ENCODE data around the gene HDAC4.

The HDAC4 gene

DNA sequence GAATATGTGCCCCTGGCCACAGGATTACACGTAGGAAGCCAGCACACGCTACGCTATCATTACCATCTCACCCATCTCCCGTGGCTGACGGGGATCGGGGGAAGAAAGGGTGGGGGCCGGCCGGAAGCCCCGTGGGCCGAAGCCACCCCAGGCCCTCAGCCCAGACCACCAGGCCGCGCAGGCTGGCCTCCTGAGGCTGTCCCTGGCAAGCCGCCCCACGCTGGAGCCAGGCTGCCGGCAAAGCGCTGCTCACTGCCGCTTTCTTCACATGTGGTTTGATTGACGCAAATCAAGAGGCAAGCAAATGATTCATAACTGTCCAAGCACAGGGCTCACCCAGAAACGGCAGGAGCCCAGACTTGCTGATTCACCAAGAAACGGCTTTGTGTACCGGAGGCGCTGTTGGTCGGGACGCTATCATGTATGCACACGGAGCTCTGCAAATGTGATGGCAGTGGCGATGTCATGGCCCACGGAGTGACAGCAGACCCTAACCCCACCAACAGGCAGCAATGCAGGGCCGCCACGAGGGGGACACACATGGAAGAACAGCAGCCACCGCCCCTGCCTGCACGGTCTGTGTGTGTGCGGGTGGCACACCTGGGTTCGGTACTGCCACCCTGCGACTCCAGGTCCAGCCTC, 125.7 kb downstream of the HDAC4 start:
- DNase-seq (ENCODE audit: low read depth): peak; percentile 97
- H3K4me3 ChIP-seq (ENCODE audit: control insufficient read depth, low read depth, low read length): peak overlapping the region; percentile 42
- TF ChIP-seq, protein P1, sequence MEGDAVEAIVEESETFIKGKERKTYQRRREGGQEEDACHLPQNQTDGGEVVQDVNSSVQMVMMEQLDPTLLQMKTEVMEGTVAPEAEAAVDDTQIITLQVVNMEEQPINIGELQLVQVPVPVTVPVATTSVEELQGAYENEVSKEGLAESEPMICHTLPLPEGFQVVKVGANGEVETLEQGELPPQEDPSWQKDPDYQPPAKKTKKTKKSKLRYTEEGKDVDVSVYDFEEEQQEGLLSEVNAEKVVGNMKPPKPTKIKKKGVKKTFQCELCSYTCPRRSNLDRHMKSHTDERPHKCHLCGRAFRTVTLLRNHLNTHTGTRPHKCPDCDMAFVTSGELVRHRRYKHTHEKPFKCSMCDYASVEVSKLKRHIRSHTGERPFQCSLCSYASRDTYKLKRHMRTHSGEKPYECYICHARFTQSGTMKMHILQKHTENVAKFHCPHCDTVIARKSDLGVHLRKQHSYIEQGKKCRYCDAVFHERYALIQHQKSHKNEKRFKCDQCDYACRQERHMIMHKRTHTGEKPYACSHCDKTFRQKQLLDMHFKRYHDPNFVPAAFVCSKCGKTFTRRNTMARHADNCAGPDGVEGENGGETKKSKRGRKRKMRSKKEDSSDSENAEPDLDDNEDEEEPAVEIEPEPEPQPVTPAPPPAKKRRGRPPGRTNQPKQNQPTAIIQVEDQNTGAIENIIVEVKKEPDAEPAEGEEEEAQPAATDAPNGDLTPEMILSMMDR (IDR thresholded peaks at IDR 0.05; ENCODE audit: control insufficient read depth, insufficient read depth, low read depth, low read length, missing control alignments): no peak

GRCh38 chr2:239274391-239275043, 126.3 kb downstream of the HDAC4 start:
- peak; percentile 33 for DNase-seq (ENCODE audit: low read depth)
- H3K4me3 ChIP-seq (ENCODE audit: control insufficient read depth, low read depth, low read length): peak overlapping the region; percentile 21

GRCh38 chr2:239273280-239274234, 127.3 kb downstream of the HDAC4 start:
- DNase-seq (ENCODE audit: low read depth): no peak
- no peak overlapping the region for H3K4me3 ChIP-seq (ENCODE audit: control insufficient read depth, low read depth, low read length)
- TF ChIP-seq, protein P1 (IDR thresholded peaks at IDR 0.05; ENCODE audit: control insufficient read depth, insufficient read depth, low read depth, low read length, missing control alignments): no peak

More at GRCh38 chr2:239274391-239275043, 126.3 kb downstream of the HDAC4 start:
- TF ChIP-seq, protein P1 (IDR thresholded peaks at IDR 0.05; ENCODE audit: control insufficient read depth, insufficient read depth, low read depth, low read length, missing control alignments): no peak

GRCh38 chr2:239272626-239273025, 128.2 kb downstream of the HDAC4 start:
- no peak overlapping the region for H3K4me3 ChIP-seq (ENCODE audit: control insufficient read depth, low read depth, low read length)
- TF ChIP-seq, protein P1 (IDR thresholded peaks at IDR 0.05; ENCODE audit: control insufficient read depth, insufficient read depth, low read depth, low read length, missing control alignments): no peak
- no peak for DNase-seq (ENCODE audit: low read depth)

DNA sequence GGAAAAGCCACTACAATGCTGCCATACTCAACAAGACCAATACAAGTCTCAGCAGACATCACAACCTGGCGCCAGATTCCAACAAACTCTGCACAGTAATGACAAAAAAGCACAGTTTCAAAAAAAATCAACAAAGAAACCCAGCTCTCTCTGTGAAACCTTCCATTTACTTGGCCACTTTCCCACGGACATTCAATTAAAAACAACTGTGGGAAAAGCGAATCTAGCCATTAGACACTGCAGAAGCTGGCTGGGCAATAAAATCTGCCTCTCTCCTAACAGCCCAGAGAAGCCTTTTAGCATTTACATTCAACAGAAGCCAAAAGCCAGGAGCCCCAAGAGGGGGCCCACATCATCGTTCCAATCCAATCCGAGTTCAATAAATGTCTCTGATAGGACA, 128.9 kb downstream of the HDAC4 start:
- no peak for DNase-seq (ENCODE audit: low read depth)
- TF ChIP-seq, protein P1 (IDR thresholded peaks at IDR 0.05; ENCODE audit: control insufficient read depth, insufficient read depth, low read depth, low read length, missing control alignments): no peak
- no peak overlapping the region for H3K4me3 ChIP-seq (ENCODE audit: control insufficient read depth, low read depth, low read length)

DNA sequence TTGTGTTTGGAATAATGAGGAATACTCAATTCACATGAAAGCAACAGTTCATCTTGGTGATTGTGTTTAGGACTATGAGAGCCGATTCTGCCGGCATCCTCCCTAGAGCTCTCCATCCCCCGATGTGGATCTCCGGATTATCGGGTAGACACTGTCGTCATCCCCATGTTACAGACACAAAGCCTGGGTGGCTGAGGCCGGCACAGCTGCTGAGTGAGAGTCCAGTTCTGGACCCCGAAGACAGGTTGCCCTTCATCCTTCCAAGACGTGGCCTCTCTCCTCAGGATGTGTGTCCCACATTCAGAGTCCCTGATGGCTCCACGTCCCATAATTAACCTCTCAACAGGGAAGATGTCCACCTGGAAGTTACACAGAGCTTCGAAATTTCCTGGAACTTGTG, 129.3 kb downstream of the HDAC4 start:
- no peak overlapping the region for H3K4me3 ChIP-seq (ENCODE audit: control insufficient read depth, low read depth, low read length)
- DNase-seq (ENCODE audit: low read depth): no peak
- TF ChIP-seq, protein P1 (IDR thresholded peaks at IDR 0.05; ENCODE audit: control insufficient read depth, insufficient read depth, low read depth, low read length, missing control alignments): no peak

All from AG09309 (cell line).